HCT116 (cell line): ENCODE data around the gene TRMT61B. TPM values are rescaled to one million over a fixed set of nuclear protein-coding genes. Genes with fewer than 3 reads are reported as not detected.

ENCODE experiments used
- ATAC-seq: fragments of 200-7000 bp; cut with Tn5 transposase; 2 replicates; pipeline ENCODE4 v1.9.1; 2020; ENCODE audit warnings: mild to moderate bottlenecking, moderate library complexity
- BruUV-seq: library from RNA; stranded (reverse); fragments of 400-500 nt; replicated peaks from 2 replicates; lab custom pipeline; 2021; lab: Mats Ljungman, UMichigan
- CTCF ChIA-PET: fragments of 300-600 bp; sonication (Branson Sonifier 250); formaldehyde crosslinking; loops from one replicate; lab custom pipeline; 2021; ENCODE audit warnings: antibody characterized with exemption; lab: Charles Lee
- POLR2A ChIA-PET: fragments of 300-600, 350-600 bp; sonication (Branson Sonifier 250); formaldehyde crosslinking; loops from one replicate; lab custom pipeline; 2021; ENCODE audit warnings: antibody characterized with exemption; lab: Charles Lee
- RAD21 ChIA-PET, 2 experiments: fragments of 300-600 bp; sonication (Branson Sonifier 250); formaldehyde crosslinking; loops; one replicate each; lab custom pipeline; 2023; ENCODE audit warnings: low total read pairs in 2 of 2; ENCODE audit not compliant: uncharacterized antibody in 2 of 2, unreplicated experiment in 2 of 2, low non-redundant PET in 1 of 2; lab: Charles Lee
- DNase-seq: peaks from one replicate; pipeline ENCODE4 v3.0.0-alpha.2; 2010; ENCODE audit warnings: low read depth, low spot score
- H2AFZ ChIP-seq: fragments of 200-600 bp; shearing (Covaris generic), sonication (generic); 2 replicates; pipeline ENCODE4 v1.6.1; 2017; ENCODE audit warnings: low read depth, mixed run types, mixed read lengths, antibody characterized with exemption, low read length; ENCODE audit not compliant: poor library complexity, severe bottlenecking
- H3K27ac ChIP-seq: 2 replicates; pipeline ENCODE4 v1.5.1; 2012; ENCODE audit warnings: low read depth, low read length
- H3K27me3 ChIP-seq: fragments of 200-600 bp; sonication (generic); 2 replicates; pipeline ENCODE4 v1.6.1; 2016; ENCODE audit warnings: mixed run types, low read length, mixed read lengths; ENCODE audit not compliant: insufficient read depth
- H3K36me3 ChIP-seq, 2 experiments: fragments of 200-500 bp in 1 of 2; fragments of 200-600 bp in 1 of 2; sonication (Bioruptor generic) in 1 of 2; sonication (generic) in 1 of 2; 2 replicates each; pipeline versions ENCODE4 v1.5.1 to v1.6.1; 2014 to 2016; ENCODE audit warnings: low read length in 2 of 2, inconsistent platforms in 1 of 2, mixed read lengths in 1 of 2, mixed run types in 1 of 2; ENCODE audit not compliant: insufficient read depth in 2 of 2, control insufficient read depth in 1 of 2
- H3K4me1 ChIP-seq, 2 experiments: fragments of 200-600 bp in 1 of 2; sonication (generic) in 1 of 2; 2 replicates each; pipeline versions ENCODE4 v1.5.1 to v1.6.1; 2012 to 2017; ENCODE audit warnings: low read length in 2 of 2, inconsistent platforms in 1 of 2, mild to moderate bottlenecking in 1 of 2, mixed read lengths in 1 of 2, mixed run types in 1 of 2, moderate library complexity in 1 of 2; ENCODE audit not compliant: insufficient read depth in 2 of 2, control insufficient read depth in 1 of 2
- H3K4me2 ChIP-seq: fragments of 200-600 bp; sonication (generic); 2 replicates; pipeline ENCODE4 v1.6.1; 2017; ENCODE audit warnings: mixed run types, low read length, mixed read lengths
- H3K4me3 ChIP-seq, 2 experiments: fragments of 200-600 bp in 1 of 2; sonication (generic) in 1 of 2; replicated peaks in 1 of 2; 2 replicates each; pipeline ENCODE4 v1.5.1; 2011 to 2016; ENCODE audit warnings: low read length in 2 of 2, control low read depth in 1 of 2, low read depth in 1 of 2, mild to moderate bottlenecking in 1 of 2, mixed read lengths in 1 of 2, mixed run types in 1 of 2
- H3K79me2 ChIP-seq: fragments of 200-600 bp; sonication (generic); 2 replicates; pipeline ENCODE4 v1.6.1; 2017; ENCODE audit warnings: mild to moderate bottlenecking, mixed run types, low read length, moderate library complexity, mixed read lengths; ENCODE audit not compliant: insufficient read depth
- H3K9ac ChIP-seq: fragments of 200-600 bp; sonication (generic); 2 replicates; pipeline ENCODE4 v1.6.1; 2016; ENCODE audit warnings: low read length, mixed read lengths
- H3K9me2 ChIP-seq: fragments of 200-600 bp; sonication (generic), shearing (Covaris generic); 2 replicates; pipeline ENCODE4 v1.6.1; 2017; ENCODE audit warnings: mixed run types, mild to moderate bottlenecking, moderate library complexity; ENCODE audit not compliant: insufficient read depth
- H3K9me3 ChIP-seq, 2 experiments: fragments of 200-500 bp in 1 of 2; fragments of 200-600 bp in 1 of 2; sonication (Bioruptor generic) in 1 of 2; sonication (generic) in 1 of 2; 2 replicates each; pipeline ENCODE4 v1.6.1; 2014 to 2017; ENCODE audit warnings: low read length in 2 of 2, mixed read lengths in 2 of 2, inconsistent platforms in 1 of 2, low read depth in 1 of 2, mild to moderate bottlenecking in 1 of 2, mixed run types in 1 of 2, moderate library complexity in 1 of 2; ENCODE audit not compliant: control insufficient read depth in 1 of 2, insufficient read depth in 1 of 2
- H4K20me1 ChIP-seq: fragments of 200-600 bp; sonication (generic), shearing (Covaris generic); 2 replicates; pipeline ENCODE4 v1.6.1; 2017; ENCODE audit warnings: mixed run types, mild to moderate bottlenecking, moderate library complexity; ENCODE audit not compliant: insufficient read depth
- ATF3 ChIP-seq: IDR thresholded peaks from 2 replicates; pipeline ENCODE4 v1.6.1; 2012
- CBX3 ChIP-seq: IDR thresholded peaks from 2 replicates; pipeline ENCODE4 v1.6.1; 2012; ENCODE audit warnings: low read depth
- CEBPB ChIP-seq: IDR thresholded peaks from 2 replicates; pipeline ENCODE4 v1.6.1; 2012; ENCODE audit warnings: low read depth
- EGR1 ChIP-seq: IDR thresholded peaks from 2 replicates; pipeline ENCODE4 v1.6.1; 2012; ENCODE audit warnings: low read depth
- ELF1 ChIP-seq: IDR thresholded peaks from 2 replicates; pipeline ENCODE4 v1.6.1; 2012; ENCODE audit warnings: low read depth, borderline replicate concordance
- EZH2phosphoT487 ChIP-seq: fragments of 200-600 bp; IDR thresholded peaks from 2 replicates; pipeline ENCODE4 v1.6.1; 2018; ENCODE audit warnings: antibody characterized with exemption, borderline replicate concordance
- FOSL1 ChIP-seq: IDR thresholded peaks from 2 replicates; pipeline ENCODE4 v1.6.1; 2012; ENCODE audit warnings: low read depth
- JUND ChIP-seq: IDR thresholded peaks from 2 replicates; pipeline ENCODE4 v1.6.1; 2012
- POLR2A ChIP-seq: IDR thresholded peaks from 2 replicates; pipeline ENCODE4 v1.7.0; 2011; ENCODE audit warnings: borderline replicate concordance; ENCODE audit not compliant: insufficient read depth, insufficient read length; ENCODE audit errors: extremely low read depth
- POLR2AphosphoS5 ChIP-seq: IDR thresholded peaks from 2 replicates; pipeline ENCODE4 v1.6.1; 2011; ENCODE audit warnings: mild to moderate bottlenecking, low read depth, low read length, moderate library complexity
- RAD21 ChIP-seq: IDR thresholded peaks from 2 replicates; pipeline ENCODE4 v1.6.1; 2012; ENCODE audit warnings: low read depth, mild to moderate bottlenecking
- REST ChIP-seq: IDR thresholded peaks from 2 replicates; pipeline ENCODE4 v1.6.1; 2012; ENCODE audit warnings: low read depth
- SP1 ChIP-seq: IDR thresholded peaks from 2 replicates; pipeline ENCODE4 v1.6.1; 2012; ENCODE audit warnings: low read depth
- SRF ChIP-seq: IDR thresholded peaks from 2 replicates; pipeline ENCODE4 v1.6.1; 2012; ENCODE audit warnings: low read depth
- TCF7L2 ChIP-seq: IDR thresholded peaks from 2 replicates; pipeline ENCODE4 v1.7.0; 2011; ENCODE audit warnings: borderline replicate concordance, inconsistent platforms; ENCODE audit not compliant: insufficient read depth, insufficient read length; ENCODE audit errors: extremely low read depth
- YY1 ChIP-seq: IDR thresholded peaks from 2 replicates; pipeline ENCODE4 v1.6.1; 2011; ENCODE audit warnings: low read length, low read depth, moderate library complexity, mild to moderate bottlenecking; ENCODE audit not compliant: insufficient replicate concordance; ENCODE audit errors: extremely low read depth
- ZFX ChIP-seq: fragments of 450-650 bp; IDR thresholded peaks from 2 replicates; pipeline ENCODE4 v1.6.1; 2017
- ZNF274 ChIP-seq: fragments of 200-500 bp; sonication (Bioruptor generic); IDR thresholded peaks from 2 replicates; pipeline ENCODE4 v1.6.1; 2014; ENCODE audit warnings: mild to moderate bottlenecking, low read depth, low read length, inconsistent platforms
- intact Hi-C: fragments of 100-400 bp; cut with micrococcal nuclease; formaldehyde crosslinking; loops from 2 replicates; pipeline ENCODE4 v1.10.0; 2022
- total RNA-seq: library from RNA; stranded (reverse); gene quantifications from one replicate; pipeline ENCODE4 v1.2.1, GENCODE V29; 2021; ENCODE audit not compliant: unreplicated experiment

The TRMT61B gene
- total RNA-seq, 1 experiment from 2014 or later, result 12.8 TPM

DNA sequence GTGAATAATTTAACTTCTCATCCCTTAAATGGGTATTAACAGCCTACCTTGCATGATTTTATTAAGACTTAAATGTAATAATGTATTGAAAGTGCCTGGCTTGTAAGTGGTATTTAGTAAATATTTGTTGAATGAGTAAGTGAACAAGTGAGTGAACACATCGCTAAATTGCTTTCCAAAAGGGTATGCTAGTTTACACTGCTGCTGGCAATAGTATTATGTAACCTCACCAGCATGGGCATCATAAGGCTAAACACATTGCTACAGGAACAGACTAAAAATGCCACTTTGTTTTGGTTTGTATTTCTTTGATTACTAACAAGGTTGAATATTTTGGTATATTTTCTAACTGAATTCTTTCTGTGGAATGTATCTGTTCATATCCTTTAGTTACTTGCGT, 34.2 kb upstream of the TRMT61B start:
- Histone ChIP-seq H3K36me3 (peaks cover 41 to 57% of the 10 kb centered on the region in 2 experiments), H3K9me2 (no peaks in the 10 kb centered on the region), H2AFZ (no peak overlapping the region), H3K9me3 (no peaks in the 10 kb centered on the region), H3K4me2 (no peak overlapping the region), H4K20me1 (peaks cover 76% of the 10 kb centered on the region), H3K79me2 (peaks cover 100% of the 10 kb centered on the region), H3K9ac (no peak overlapping the region), H3K27me3 (no peaks in the 10 kb centered on the region), H3K4me1 (no peaks in the 10 kb centered on the region), H3K4me3 (no peak overlapping the region), H3K27ac (no peak overlapping the region)
- ChIA-PET RAD21 (no interaction called here), CTCF (no interaction called here), POLR2A (no interaction called here)
- intact Hi-C loops, result no loop called here
- BruUV-seq, result no TSS peak
- TF ChIP-seq ZNF274 (no peak), SRF (no peak), RAD21 (no peak), ZFX (no peak), POLR2A (no peak), EZH2phosphoT487 (no peak), ELF1 (no peak), JUND (no peak), POLR2AphosphoS5 (no peak), CEBPB (no peak), YY1 (no peak), FOSL1 (no peak), REST (no peak), EGR1 (no peak), SP1 (no peak), TCF7L2 (no peak), CBX3 (no peak), ATF3 (no peak)
- ATAC-seq, result no peak
- no peak for DNase-seq
